ENCODE results near the gene FANCC. TPM values are rescaled to one million over a fixed set of nuclear protein-coding genes. Genes with fewer than 3 reads are reported as not detected.

FANCC gene
- total RNA-seq, 2 donors from 2014 or later, result 15.8 to 18.1 TPM

DNA sequence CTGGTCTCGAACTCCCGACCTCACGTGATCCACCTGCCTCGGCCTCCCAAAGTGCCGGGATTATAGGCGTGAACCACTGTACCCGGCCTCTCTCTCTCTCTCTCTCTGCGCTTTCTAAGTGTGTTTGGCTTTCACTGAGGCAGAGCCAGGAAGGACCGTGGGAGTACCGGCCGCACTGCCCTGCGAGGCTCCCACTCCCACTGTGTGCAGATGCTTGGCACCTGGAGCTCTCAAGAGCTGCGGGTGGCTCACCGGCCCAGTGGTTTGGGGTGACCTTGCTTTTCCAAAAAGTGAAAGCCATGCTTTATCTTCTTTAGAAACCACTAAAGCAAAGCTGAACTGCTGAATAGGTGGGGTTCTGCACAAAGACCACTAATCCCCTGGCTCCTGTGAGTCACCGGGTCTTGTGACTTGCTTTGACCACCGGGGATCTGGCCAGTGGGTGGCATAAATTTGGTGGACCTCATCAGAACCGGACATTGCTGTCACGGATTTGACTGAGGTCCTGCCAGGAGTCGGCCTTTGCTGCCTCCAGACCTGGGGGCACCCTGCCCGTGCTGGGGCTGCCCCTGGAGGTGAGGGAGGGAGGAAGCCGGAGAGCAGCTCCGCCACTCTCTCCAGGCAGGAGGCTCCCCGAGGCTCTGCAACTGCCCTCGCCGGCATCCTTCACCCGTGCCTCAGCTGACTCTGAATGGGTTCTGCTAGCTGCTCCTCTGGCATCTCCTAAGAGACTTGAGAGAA lies 228.9 kb downstream of the FANCC start:
- no peak overlapping the region for H3K27ac Mint-ChIP-seq
- no peak for ATAC-seq
- DNase-seq (ENCODE audit: low spot score in 2 of 2), result no peak
- H3K36me3 Mint-ChIP-seq, result no peaks in the 10 kb centered on the region
- H3K9me3 Mint-ChIP-seq, result no peaks in the 10 kb centered on the region

DNA sequence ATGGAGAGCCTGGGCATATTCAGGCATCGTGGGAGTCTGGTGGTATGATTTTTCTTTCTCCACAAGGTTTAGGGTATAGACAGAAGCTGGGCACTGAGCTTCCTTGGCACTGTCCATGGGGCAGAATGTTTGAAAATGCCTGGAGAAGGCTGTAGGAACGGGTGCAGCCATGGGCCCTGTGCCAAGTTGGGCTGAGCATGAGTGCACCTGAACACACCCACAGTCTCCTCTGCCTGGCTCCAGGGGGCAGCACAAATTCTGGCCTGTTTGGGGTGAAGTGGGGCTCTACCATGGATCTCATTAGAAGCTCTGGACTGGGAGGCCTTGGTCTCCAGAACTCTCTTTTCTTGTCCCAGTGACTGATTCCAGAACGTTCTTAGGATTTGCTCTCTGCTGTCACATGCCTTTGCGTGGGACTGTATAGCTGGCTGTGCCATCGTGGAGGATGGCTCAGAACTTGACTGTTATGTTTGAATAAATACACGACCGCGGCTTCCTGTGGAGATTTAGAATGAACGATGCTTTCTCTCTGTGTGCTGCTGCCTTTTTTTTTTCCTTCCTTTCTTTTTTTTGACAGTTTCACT lies 229.8 kb downstream of the FANCC start:
- H3K27ac Mint-ChIP-seq, result no peak overlapping the region
- DNase-seq (ENCODE audit: low spot score in 2 of 2), result no peak
- no peaks in the 10 kb centered on the region for H3K36me3 Mint-ChIP-seq
- ATAC-seq, result no peak
- no peaks in the 10 kb centered on the region for H3K9me3 Mint-ChIP-seq

DNA sequence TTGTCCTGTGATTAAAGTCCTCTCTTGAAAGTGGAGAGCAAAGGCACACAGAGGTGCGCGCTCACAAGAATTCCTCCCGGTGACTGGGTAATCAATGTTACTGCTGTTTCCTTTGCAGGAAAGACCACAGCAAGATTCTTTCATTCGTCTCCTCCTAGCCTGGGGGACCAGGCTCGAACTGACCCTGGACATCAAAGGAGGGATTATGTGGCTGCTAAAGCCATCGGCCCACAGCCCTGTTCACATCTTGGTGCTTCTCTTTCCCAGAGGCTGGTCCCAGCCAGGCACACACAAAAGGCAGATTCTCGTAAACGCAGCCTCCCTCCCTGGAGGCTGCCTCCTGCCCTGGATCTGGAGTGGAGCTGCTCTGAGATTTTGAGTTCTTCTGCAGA lies 230.9 kb downstream of the FANCC start:
- ATAC-seq (no peak), DNase-seq (ENCODE audit: low spot score in 2 of 2) (no peak)
- H3K27ac Mint-ChIP-seq, result no peak overlapping the region
- H3K36me3 Mint-ChIP-seq, result no peaks in the 10 kb centered on the region
- H3K9me3 Mint-ChIP-seq, result no peaks in the 10 kb centered on the region

DNA sequence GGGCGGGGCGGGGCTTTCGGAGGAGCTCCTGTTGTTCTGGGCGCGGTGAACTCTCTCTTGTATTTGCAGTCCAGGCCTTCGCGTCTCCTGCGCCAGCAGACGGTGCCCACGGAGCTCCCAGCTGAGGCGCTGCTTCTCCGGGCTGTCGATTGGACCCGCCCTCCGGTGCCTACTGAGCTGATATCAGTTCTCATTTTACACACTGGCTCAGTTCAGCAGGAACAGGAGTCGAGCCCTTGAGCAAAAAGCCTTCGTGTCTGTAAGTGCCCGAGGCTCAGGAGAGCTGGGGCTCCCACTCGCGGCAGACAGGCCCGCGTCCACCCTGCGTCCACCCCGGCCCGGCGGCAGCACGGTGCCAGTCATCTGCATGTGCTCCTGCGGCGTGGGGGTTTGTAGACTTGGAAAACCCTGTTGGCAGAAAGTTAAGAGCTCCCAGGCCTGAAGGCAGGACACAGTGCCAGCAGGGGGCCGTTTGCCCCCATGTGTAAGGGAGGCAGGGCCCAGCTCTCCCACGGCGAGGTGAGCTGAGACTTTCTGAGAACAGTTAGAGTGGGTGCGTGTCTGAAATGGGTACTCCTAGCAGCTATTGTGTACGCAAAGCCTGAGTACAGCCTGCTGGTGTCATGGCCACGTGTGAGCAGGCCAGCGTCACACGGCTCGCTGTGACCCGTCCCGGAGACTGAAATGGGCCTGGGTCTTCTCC lies 231.5 kb downstream of the FANCC start:
- no peak overlapping the region for H3K27ac Mint-ChIP-seq
- no peaks in the 10 kb centered on the region for H3K9me3 Mint-ChIP-seq
- DNase-seq (ENCODE audit: low spot score in 2 of 2), result no peak
- no peaks in the 10 kb centered on the region for H3K36me3 Mint-ChIP-seq
- no peak for ATAC-seq

DNA sequence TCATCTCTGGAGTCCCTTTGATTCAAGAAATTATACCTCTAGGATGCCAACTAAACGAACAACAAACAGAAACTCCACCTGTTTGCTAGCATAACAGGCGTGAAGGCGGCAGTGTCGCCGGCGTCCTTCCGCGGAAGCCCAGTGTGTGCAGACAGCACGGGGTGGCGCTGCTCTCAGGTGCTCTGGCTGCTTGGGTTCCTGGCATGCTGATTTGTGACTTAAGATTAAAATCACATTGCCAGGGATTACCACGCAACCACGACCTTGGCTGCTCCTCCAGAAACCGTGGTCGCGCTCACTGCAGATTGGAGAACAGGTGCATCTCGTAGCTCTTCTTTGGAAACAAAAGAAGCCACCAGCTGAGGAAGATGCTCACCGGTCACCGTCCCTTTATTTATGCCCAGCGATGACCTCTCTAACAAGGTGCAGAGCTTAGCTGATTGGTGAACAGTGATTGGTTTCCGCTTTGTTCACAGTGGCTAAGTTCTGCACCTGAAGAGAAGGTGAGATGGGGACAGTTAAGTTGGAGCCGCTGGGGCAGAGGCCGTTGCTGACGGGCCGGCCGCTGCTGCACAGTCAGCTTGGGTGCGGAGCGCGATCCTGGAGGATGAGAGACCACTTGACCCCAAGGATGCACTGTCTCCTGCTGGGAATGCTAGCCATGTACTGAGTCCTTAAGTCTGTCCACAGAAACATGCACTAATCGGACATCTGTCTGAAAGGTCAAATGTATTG lies 232.3 kb downstream of the FANCC start:
- Mint-ChIP-seq H3K27ac (no peak overlapping the region), H3K36me3 (no peaks in the 10 kb centered on the region), H3K9me3 (no peaks in the 10 kb centered on the region)
- ATAC-seq (no peak), DNase-seq (ENCODE audit: low spot score in 2 of 2) (no peak)

DNA sequence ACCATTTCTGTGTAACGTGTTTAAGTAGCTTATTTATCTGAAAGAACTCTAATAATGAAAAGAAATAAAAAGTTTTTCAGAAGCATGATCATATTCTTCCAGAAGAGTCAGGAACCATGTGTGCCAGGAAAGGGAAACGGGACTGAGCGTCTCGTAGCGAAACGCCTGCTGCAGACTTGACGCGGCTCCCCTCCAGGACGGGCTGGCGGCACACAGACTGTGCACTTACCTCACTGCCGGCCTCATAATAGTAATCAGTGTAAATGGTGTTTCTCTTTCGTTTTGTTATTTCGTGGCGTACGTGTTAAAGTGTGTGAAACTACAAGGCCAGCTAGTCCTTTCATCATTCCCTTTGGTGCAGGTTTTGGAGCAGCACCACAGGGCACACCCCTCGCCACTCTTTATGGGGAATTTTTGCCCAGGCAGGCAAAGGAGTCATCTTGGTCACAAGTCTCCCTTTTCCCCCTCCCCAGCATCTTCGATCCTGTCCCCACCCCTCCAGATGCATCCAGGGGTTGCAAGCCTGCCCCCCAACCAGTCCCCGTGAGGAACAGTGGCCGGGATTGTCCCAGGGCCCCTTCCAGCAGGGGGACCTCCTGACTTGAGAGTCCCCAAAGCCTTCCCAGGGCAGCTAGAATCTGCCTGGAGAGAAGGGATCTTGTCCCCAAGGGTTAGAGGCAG lies 233.1 kb downstream of the FANCC start:
- DNase-seq (ENCODE audit: low spot score in 2 of 2) (no peak), ATAC-seq (no peak)
- Mint-ChIP-seq H3K9me3 (no peaks in the 10 kb centered on the region), H3K27ac (peak overlapping the region in 1 of 2 donors; percentile 8), H3K36me3 (no peaks in the 10 kb centered on the region)

DNA sequence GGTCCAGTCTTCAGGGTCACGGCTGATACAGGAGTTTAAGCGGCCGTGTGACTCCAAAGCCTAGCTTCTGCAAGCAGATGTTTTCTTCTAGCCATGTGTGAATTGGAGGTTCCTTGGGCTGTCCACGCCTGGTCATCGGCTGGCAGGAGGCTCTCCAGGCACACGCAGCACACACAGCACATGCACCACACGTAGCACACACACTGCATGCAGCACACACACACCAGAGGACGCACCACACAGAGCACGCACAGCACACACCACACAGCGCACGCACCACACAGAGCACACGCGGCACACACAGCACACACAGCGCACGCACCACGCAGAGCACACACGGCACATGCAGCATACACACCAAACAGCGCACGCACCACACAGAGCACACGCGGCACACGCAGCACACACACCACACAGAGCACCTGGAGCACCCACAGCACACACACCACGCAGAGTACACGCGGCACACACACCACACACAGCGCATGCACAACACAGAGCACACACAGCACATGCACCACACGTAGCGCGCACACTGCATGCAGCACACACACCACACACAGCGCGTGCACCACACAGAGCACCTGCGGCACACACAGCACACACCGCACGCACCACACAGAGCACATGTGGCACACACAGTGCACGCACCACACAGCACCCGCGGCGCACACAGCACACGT lies 234.3 kb downstream of the FANCC start:
- Mint-ChIP-seq H3K36me3 (no peaks in the 10 kb centered on the region), H3K27ac (peak overlapping the region in 1 of 2 donors; percentile 60), H3K9me3 (no peaks in the 10 kb centered on the region)
- DNase-seq (ENCODE audit: low spot score in 2 of 2) (no peak), ATAC-seq (no peak)

DNA sequence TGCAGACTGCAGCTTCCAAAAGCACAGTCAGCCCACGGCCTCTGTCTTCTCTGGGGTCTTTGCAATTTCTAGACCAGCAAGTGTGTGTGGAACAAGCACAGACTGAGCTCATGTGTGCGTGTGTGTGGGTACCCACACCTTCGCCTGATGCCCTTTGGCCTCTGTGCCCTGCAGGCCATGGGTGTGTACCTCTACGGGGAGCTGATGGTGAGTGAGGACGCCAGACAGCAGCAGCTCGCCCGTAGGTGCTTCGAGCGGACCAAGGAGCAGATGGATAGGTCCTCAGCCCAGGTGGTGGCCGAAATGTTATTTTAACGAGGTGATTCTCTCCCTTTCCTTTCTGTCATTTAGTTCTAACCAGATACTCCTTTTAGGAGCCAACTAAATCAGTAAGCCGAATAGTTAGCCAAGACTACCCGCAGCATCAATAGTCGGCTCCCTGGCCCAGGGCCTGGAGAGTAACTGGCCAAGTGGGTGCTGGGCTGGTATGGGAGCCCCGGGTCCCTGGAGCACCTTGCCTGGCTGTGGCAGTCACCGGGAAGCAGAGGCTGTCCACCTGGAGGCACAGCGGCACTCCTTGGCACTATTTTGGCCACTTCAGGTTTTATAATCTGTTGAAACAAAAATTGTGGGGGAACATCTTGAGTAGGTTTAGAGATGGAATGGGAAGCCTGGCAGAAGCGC lies 235.0 kb downstream of the FANCC start:
- H3K27ac Mint-ChIP-seq, result peak overlapping the region in 1 of 2 donors; percentile 60
- no peaks in the 10 kb centered on the region for H3K36me3 Mint-ChIP-seq
- no peaks in the 10 kb centered on the region for H3K9me3 Mint-ChIP-seq
- ATAC-seq, result no peak
- DNase-seq (ENCODE audit: low spot score in 2 of 2), result no peak

DNA sequence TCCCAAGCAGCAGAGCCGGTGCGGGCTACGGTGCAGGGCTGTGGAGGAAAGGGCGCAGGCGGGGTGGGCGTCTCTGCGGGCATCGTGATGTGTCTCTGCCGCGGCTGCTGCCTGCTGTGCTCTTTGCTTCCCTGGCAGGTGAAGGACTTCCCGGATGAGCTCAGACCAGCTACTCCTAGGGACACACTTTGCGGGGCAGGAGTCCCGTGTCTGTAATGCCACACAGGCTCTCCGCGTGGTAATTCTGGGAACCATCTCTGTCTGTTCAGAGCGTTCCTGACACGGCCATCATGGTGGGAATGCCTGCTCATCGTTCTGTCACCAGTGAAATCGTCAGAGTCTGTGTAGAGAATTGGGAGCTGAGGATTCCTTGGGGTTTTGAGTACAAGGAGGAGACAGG lies 235.5 kb downstream of the FANCC start:
- Mint-ChIP-seq H3K9me3 (no peaks in the 10 kb centered on the region), H3K36me3 (no peaks in the 10 kb centered on the region), H3K27ac (peak overlapping the region in 1 of 2 donors; percentile 55)
- ATAC-seq (no peak), DNase-seq (ENCODE audit: low spot score in 2 of 2) (no peak)

DNA sequence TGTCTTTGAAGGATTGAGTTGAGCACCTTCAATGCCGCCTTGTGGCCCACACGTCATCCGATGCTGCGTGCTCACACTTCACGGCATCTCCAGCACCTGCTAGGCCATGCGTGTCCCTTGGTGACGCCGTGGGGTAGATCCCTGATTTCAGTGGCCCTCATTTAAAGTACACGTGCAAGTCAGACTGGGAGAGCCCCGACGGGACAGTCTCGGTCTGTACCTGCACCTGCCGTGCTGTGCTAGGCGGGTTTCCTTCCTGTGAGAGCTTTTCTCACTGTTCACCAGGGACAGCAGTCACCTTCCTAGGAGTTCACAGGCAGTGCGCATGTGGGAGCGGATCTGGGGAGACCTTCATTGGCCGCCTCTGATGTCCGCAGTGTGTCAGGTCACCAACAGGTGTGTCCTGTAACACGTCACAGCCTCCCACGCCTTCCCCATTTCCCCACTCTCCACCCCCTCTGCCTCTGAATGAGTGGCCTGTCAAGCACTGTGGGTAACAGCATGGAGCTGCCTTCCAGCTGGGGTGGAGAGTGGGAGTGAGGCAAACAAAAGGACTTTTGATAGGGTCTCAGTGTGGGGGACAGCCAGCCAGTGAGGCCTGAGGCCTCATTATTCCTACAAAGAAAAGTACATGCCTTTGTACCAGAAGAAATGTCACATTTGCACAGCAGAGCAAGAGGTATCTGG lies 236.4 kb downstream of the FANCC start:
- DNase-seq (ENCODE audit: low spot score in 2 of 2) (no peak), ATAC-seq (no peak)
- no peak overlapping the region for H3K27ac Mint-ChIP-seq
- H3K36me3 Mint-ChIP-seq, result no peaks in the 10 kb centered on the region
- no peaks in the 10 kb centered on the region for H3K9me3 Mint-ChIP-seq

DNA sequence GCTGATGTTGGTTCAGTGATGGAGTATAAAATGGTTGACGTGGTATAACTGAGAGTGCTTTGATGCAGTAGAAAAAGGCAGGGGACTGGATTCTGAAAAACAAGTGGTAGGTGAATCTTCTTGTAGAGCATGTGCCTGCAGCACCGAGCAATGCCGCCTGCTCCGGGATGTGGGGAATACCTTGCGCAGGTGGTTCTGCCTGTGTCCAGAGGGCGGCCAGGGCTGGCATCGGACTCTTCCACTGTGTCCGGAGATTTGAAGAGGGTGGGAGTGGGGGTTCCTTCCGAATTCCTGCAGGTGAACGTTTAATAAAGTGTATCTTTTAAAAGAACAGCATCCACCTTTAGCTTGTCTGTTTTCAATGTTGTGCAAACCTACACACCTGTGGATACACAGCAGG lies 238.0 kb downstream of the FANCC start:
- Mint-ChIP-seq H3K27ac (peak overlapping the region in 1 of 2 donors; percentile 66), H3K9me3 (no peaks in the 10 kb centered on the region), H3K36me3 (no peaks in the 10 kb centered on the region)
- DNase-seq (ENCODE audit: low spot score in 2 of 2) (no peak), ATAC-seq (no peak)

DNA sequence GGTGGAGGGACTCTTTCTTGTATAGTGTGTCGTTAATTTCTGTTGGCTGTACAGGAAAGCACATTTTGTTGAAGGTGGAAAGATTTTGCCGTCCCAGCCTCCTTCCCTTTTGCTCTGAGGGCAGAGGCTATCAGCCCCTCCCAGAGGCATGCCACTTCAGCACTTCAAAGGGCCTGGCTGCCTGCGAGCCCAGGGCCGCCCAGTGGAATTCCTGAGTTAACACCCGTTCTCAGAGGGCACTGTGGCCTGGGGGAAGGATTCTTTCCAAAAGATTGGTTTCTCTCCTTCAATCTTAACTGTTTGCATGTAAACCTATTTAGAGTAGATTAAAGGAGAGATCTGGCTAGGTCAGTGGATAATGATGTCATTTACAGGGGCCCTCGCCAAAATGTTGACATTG lies 238.6 kb downstream of the FANCC start:
- Mint-ChIP-seq H3K9me3 (no peaks in the 10 kb centered on the region), H3K36me3 (no peaks in the 10 kb centered on the region), H3K27ac (no peak overlapping the region)
- ATAC-seq, result no peak
- no peak for DNase-seq (ENCODE audit: low spot score in 2 of 2)

DNA sequence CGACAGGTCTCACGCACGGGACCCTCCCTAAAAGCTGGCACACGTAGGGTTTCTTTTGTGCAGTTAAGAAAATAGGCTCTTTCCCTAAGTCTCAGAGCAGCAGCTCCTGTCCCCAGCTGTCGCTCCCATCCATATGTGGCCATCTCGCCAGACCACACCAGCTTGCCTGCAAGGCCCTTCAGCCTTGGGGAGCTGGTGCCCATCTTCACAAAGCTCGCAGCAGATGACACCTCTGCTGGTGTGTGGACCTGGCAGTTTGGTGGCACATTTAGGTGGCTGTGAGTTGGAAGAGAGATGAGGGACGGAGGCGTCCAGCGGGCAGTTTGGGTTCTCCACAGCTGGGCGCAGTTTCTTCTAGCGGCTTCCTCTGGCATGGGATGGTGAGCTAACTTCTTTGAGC lies 239.0 kb downstream of the FANCC start:
- Mint-ChIP-seq H3K9me3 (no peaks in the 10 kb centered on the region), H3K27ac (no peak overlapping the region), H3K36me3 (no peaks in the 10 kb centered on the region)
- ATAC-seq, result no peak
- DNase-seq (ENCODE audit: low spot score in 2 of 2), result no peak

DNA sequence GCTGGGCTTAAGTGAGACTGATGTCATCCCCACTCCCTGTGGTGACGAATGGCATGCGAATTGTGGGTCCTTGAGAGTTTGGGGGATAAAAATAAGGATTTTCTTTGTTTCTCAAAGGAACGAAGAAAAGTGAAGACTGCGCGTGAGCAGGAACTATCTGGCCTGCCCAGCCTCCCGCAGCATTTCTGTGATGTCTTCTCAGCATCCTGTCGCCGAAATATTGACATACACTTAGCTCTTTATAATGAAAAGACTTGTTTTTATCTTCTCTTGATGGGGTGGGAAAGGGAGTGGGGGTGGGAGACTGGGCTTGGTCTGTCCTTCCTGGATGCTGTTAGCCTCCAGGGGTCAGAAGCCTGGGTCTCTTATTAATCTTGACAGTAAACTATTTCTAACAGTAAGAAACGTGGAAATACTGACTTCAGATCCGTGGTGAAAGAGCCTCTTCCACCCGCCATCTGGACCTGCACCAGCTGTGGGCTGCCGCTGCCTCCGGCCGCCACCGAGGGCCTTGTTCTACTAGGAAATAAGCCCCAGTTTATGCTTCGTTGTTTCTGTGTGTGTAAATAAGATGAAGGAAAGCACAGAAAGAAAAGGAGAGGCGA lies 239.6 kb downstream of the FANCC start:
- Mint-ChIP-seq H3K9me3 (no peaks in the 10 kb centered on the region), H3K27ac (no peak overlapping the region), H3K36me3 (no peaks in the 10 kb centered on the region)
- ATAC-seq, result no peak
- DNase-seq (ENCODE audit: low spot score in 2 of 2), result no peak

Measured in activated naive CD4-positive, alpha-beta T cell treated with anti-CD3 and anti-CD28 coated beads, Interleukin-2, amount 50 U/mL, for 72 hours (primary cell).